Kidney tubule cell (primary cell): ENCODE data around the gene GALNT2.

ENCODE experiments used
- DNase-seq: peaks from one replicate; pipeline ENCODE4 v3.0.0-alpha.2; 2018; ENCODE audit warnings: low spot score

Gene GALNT2

DNA sequence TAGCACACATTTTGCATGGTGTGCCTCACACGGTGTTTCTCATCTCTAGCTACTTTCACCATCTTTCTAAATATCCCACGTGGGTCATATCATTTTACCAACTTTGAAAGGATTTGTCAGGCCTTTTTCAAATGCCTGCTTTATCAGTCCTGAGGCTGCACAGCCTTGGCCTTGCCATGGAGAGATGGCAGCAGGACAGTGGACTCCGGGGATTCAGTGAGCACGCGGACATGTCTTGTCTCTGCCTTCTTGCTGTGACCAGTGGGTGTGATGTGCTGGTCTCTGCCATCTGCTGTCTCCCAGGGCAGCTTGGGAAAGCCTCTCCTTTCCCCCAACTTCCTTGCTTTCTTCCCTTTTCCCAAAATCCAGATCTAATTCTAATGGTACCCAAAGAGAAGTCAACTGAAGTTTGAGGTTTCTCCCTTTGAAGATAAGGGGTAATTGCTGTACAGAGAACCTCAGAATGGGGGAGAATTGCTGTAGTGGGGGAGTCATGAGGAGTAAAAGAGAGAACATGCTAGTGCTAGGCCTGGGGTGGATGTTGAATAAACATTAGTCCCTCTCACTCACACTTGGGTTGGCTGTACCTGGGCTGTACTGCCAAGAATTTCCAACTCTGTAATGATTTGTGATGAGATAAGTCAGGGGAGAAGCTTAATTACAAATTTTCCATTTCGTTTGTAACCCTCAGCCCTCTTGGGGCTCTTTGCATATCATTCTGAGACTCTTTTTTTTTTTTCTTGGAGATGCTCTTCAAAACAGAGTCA is 99.5 kb downstream of the GALNT2 start:
- no peak for DNase-seq

DNA sequence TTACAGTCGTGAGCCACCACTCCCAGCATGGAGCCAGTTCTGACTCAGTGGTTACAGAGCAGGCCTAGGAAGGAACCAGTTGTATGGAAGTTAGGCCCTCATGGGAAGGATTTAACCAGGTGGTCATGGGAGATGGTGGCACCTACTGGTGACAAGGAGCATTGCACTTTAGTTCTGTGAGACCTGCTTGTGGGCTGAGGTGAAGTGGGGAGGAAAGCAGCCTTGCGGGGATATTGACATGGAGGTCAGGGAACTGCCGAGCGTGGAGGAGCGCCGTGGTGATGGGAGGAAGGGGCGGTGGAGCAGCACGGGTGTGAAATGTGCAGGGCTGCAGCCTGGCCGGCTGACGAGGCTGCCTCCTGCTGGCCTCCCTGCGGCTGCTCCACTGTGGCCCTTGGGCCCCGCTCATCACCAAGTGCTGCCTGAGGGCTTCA is 100.4 kb downstream of the GALNT2 start:
- peak; percentile 73 for DNase-seq

DNA sequence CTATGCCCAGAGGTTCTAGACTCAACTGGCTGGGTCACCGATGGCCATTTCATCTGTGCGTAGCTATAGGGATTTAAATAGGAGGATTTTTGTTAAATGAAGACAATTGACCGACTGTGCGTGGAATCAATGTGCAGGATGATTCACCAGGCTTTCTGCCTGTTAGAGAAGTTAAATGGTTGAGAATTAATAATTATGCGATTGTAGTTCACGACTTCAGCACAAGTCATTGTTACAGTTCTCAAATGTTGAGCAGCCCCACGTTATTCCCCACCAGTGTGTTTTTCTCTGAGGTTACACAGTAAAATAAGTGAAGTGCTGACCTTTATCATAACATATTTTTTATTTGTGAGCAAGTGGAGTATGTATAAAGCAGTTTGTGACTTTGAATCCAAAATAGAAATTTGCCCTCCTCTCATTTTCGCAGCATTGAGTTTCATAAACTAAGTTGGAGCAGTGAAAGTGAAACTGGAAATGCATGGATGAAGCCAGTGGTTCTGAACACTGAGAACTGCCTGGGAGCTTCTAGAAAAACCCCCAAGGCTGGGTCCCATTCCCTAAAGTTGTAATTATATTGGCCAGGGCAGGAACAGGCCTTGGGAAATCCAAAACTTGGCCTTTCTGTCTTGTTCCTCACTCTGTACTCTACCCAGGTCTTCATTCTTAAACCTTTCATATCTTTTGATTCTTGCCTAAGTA is 102.6 kb downstream of the GALNT2 start:
- DNase-seq, result peak; percentile 38

DNA sequence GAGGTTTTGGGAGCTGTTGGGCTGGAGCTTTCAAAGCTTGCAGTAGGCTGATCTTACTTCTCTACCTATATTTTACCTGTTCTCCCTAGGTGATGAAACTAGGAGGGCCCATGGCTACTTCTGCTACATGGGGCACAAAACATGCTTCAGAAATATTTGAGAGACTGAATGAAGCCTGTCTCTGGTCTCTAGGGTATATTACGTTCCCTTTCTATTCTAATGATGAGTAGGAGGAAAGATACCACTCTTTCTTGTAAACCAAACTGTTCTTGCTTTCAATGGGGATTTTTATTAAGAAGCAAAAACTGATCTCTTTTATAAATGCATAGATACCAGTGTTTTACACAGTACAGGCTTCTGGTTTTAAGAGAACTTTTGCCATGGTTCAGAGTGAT is 103.1 kb downstream of the GALNT2 start:
- DNase-seq, result no peak

DNA sequence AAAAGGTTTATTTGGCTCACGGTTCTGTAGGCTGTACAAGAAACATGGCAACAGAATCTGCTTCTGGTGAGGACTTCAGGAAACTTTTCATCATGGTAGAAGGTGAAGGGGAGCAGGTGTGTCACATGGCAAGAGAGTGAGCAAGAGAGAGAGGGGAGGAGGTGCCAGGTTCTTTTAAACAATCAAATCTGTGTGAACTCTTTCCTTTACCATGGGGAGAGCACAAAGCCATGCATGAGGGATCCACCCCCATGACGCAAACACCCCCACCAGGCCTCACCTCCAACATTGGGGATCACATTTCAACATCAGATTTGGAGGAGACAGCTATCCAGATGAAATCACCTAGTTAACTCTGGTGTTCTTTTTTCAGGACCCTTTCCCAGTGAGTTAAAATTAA is 103.6 kb downstream of the GALNT2 start:
- DNase-seq, result no peak

DNA sequence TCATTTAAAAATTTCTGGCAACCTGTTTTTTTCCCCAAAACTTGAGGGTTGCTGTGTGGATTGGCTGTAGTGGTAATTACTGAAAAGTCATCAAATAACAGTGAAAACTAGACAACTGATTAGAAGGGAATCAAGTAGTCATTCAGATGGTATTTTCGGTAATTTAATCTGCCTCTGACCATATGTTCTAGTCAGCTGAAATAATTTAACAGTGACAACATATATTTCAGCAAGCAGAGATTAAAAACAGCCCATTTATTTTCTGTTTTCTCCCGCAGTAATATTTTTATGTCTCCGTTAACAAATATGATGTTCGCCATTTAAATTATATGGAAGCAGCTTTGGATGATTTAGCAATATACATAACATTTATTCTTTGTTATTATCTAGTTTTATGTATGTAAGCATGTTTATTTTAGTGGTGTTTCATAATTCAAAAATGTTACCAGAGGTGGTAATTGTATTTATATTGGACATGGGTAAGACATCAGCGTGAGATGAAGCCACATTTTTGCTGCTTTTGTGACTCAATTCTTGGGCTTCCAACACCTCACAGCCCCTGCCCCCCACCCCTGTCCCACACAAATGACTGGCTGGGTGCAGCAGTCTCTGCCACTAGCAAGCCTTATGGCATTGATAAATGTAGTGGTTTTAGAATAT is 104.4 kb downstream of the GALNT2 start:
- no peak for DNase-seq

DNA sequence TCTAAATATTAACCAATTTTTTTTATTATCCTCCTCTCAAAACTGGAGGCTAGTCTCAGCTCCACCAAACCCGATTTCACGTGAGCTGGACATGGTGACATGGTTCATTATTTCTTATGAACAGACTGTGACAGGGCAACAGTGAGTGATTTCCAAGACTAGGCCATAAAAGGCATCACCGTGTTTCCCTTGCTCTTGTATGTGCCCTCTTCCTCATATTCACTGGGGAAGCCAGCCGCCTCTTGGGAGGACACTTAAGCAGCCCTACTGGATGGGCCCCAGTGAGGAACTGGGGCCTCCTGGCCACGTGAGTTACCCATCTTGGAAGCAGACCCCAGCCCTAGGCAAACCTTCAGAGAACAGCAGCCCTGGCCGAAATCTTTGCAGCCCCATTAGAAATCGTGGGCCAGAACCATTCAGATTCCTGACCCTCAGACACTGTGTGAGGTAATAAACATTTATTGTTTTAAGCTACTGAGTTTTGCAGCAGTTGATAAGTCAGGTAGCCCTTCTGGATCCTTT is 105.0 kb downstream of the GALNT2 start:
- no peak for DNase-seq

DNA sequence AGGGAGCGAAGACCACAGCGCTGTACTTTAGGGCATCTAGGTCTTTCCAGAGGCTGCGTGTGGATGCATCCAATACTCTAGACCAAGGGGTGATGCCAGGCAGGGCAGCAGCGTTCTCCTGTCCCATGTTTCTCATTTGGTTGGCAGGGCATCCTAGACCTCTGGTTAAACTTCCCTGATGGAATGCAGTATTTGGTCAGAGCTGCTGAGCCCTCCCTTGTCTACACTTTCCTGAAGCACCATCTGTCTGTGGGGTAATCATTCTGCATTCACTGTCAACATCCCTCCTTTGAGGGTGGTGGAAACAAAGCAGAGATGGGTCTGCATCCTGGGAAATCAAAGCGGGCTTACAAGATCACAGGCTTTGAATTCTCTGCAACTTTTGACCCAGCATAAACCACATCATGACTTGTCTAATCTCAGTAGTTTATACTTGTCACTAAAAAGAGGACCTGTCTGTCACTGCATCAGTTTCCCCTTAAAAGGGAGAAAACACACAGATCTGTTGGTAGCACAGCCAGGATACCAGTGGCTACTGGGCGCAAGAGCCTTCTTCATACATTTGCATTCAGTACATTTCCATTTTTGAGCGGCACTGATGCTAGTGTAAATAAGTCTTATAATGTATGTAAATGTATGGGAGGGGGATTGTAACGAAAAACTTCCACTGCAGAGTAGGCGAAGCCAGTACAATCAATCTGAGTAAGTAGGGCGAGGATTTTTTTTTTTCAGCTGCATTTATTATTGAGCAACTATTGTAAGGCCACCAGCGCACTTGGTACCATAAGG is 106.3 kb downstream of the GALNT2 start:
- no peak for DNase-seq

DNA sequence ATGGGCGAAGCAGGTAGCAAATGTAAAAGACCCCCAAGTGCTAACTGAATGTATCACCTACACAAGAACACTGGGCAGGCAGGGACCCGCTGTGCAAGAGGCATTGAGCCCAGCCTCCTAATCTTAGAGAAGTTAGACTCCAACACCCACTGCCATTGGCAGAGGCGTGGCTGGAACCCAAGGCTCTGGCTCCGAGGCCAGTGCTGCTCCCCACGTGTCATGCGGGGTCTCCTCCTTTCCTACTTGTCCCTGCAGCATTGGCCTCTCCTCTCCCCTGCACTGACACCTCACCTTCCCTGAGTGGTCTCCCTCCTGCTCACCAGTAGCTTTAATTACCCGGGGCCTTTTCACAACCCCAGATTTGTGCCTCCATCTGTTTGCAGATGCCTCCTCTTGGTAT is 107.0 kb downstream of the GALNT2 start:
- no peak for DNase-seq

DNA sequence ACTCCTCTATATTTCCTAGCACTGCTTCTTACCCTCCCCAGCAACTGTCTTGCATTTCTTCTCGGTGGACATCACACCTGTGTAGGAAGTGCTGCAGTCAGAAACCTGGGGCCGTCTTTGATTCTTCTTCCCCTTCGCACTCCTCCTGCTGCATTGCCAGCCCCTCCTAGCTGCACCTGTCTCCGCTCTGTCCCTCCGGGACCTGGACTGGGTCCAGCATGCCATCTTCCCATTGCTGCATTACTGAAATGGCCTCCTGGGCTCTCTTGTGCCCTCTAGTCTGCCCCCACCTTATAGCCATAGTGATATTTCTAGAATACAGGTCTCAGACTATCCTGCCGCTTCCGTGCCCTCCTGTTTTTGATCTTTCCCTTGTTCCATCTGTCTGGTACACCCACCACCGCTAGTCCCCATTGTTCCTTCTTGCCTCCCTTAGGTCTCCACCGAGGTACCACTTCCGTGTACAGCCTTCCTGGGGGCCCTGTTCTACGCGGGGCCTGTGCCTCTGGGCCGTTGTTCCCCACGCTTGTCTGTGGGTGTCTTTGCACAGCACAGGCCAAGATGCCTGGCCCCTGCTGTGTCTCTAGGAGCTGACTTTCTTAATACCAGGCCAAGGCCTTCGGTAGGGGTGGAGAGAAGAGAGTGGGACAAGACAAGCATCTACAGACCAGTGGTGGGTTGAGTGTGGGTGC is 107.6 kb downstream of the GALNT2 start:
- no peak for DNase-seq

DNA sequence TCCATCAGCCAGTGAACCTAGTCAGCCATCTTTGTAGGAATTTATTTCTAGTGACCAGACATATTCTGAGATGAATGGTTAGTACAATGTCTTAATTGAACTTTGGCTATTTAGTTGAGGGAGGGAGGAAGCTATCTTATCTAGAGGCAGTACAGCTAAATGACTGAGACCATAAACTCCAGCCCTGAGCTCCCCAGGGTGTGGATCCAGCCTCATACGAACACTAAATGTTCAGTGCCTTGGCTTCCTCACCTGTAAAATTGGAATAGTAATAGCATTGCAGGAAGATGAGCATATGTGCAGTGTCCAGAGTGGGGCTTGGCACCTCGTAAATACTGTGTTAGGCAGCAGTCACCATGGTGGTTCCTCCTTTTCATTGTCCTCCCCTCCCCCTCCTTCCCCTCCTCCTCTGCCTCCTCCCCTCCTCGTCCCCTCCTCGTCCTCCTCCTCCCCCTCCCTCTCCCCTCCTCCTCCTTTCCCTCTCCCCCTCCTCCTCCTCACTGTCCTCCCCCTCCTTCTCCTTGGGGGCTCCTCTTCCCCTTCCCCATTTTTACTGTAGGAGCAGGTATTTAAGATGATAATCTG is 108.2 kb downstream of the GALNT2 start:
- no peak for DNase-seq

DNA sequence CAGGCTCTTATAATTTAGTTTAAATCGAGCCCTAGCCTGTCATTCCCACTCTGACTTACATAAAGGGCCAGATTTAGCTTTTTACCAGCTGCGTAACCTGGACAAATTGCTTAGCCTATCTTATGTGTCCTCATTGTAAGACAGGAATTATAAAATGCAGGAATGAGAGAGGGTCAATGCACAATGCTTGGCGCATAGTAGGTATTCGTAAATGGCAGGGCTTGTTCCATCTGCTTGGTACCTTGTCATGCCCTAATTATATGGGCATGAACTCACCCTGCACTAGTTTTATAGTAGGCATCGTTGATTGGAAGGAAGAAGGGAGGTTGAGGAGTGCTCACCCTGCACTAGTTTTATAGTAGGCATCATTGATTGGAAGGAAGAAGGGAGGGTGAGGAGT is 108.8 kb downstream of the GALNT2 start:
- no peak for DNase-seq

DNA sequence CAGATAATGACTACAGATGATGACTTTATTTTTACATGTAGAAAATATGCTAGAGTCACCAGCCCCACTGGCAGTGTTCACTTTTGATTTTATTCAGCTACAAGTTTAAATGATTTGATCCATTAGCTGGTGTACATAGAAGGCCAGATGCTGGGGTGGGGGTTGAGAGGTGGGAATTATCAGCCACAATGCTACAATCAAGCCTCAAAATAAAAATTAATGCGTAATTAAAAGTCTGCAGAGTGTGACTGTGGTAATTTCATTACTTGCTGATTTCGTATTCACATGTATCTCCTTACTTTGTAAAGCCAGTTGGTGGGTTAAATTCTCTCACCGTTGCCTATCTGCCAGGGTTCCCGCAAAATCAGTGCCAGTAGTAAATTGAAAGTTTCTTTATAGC is 109.3 kb downstream of the GALNT2 start:
- DNase-seq, result no peak

DNA sequence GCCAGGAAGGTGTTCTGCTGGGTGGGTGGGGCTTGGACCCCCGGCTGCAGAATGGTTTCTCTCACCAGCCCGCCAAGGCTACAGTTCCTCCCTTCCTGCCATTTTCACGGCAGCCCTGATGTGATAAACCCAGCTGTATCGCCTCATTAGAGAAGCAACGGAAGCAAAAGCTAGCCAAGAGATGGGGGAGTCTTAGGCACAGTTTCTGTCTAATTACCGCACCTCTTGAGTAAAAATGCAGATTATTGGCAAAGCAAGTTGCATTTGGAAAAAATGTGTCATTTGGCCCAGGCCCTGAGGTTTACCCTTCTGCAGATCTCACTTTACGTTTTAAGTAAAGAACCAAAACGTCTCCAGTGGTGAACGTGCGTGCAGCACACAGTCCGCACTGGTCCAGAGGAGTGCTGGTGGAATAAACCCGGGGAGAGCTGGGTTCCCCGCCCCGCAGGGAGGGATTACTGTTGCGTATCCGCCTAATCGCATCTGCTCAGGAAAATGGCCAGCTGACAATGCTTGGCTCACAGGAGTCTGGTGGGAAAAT is 109.9 kb downstream of the GALNT2 start:
- DNase-seq, result peak; percentile 31

DNA sequence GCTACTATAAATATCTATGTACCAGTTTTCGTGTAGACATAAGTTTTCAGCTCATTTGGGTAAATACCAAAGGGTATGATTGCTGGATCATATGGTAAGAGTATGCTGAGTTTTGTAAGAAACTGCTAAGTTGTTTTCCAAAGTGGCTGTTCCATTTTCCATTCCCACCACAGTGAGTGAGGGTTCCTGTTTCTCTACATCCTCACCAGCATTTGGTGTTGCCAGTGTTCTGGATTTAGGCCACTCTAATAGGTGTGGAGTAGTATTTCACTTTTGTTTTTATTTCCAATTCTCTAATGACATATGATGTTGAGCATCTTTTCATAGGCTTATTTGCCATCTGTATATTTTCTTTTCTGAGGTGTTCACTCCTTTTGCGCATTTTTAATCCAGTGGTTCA is 112.2 kb downstream of the GALNT2 start:
- no peak for DNase-seq

DNA sequence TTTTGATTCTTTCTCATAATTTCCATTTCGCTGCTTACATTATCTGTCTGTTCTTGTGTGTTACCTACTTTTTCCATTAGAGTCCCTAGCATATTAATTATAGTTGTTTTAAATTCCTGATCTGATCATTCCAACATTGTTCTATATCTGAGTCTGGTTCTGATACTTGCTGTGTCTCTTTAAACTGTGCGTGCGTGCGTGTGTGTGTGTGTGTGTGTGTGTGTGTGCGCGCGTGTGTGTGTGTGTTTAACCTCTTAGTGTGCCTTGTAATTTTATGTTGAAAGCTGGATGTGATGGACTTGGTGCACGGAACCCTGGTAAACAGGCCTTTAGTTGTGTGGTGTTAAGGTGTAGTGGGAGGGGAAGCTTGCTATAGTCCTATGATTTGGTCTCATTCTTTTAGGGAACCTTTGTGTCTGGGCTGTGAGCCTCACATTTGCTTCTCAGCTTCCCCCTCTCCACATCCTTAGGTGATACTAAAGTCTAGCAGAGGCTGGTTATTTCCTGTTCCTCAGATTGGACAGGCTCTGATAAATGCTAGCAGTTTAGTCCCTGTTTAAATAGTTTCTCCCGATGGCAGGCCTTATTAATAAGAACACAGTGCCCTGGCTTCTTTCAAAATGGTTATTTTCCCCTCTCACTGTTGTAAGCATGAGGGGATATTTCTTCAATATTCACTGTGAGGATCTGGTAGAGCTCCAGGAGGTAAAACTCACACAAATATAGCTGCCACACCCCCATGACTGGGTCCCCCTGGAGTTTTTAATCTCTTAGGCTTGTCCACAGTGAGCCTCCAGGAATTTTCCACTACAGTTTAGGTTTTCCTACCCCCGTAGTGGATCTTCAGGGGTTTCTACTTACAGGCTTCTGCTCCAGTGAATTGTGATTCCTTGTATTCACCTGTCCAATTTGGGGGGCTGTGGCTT is 118.3 kb downstream of the GALNT2 start:
- no peak for DNase-seq

DNA sequence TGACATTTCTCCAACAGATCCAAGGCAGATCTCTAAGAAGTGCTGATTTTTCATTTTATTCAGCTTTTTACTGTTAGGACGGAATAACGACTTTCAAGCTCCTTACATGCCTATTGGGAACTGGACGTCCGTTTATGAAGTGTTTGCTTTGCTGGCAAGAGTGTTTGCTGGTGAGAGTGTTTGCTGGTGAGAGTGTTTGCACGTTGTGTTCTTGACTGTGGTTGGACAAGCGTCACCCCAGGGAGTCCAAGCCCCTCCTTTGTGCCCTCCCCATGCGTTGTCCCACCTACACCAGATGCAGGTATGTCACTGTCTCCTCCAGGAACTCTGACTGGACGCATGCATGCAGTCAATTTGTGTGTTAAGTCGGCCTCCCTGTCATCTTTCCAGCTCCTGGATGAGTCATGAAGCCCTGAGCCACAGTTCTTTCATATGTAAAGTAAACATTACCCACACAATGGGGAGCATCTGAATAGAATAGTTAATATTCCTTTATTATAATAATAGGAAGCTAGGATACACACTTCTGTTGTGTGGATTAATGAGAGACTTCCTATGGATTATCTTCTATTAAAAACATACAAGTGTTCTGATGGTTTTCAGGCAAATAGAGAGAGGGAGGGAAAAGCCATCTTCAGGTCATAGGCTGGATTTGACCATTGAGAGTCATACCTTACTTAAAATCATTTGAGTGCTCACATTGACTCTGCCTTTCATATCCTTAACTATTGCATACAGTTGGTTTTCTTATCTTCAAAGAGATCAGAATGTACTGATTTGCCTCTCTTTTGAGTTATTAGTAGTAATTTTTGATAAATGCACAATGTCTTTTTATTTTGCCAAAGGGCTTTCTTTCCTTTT is 119.2 kb downstream of the GALNT2 start:
- DNase-seq, result peak; percentile 78

DNA sequence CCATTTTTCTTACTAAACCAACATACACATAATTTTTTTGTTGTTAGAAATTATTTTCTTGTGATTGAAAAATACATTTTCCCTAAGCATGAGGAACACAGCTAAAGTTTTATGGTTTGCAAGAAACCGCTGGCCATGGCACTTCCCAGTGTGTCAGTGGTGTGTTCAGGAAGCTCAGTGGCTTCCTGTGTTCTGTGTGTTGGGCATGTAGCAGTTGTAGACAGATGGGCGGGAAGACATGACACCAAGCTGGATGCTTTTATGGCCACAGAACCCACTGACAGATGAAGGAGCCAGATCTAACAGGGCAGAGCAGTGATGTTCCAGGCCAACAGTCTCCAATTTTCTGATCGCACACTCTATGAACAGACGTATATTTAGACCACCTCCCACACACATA is 119.8 kb downstream of the GALNT2 start:
- no peak for DNase-seq

DNA sequence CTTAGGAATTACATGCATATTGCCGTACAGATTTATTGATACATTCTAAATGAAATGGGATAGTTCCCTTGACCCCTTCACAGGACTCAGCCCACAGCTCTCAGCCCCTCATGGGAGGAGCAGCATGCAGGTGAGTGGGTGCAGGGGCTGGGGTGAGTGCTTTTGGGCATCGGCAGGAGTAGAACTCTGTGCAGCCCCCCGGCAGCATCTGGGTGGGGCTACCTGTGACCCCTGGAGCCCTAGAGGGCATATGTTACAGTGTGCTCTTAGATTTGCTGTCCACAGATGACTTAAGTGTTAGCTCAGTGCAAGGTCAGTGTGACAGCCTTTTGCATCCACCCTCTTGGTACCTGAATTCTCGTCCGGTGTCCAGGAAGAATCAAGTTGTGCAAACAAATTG is 120.3 kb downstream of the GALNT2 start:
- no peak for DNase-seq
